Breast epithelium (tissue), 4 donors: ENCODE measurements around the gene PRKAR1B. TPM values are rescaled to one million over a fixed set of nuclear protein-coding genes. Genes with fewer than 3 reads are reported as not detected.

Source experiments
- DNase-seq, 2 donors: peaks; one replicate each; pipeline ENCODE4 v3.0.0-alpha.2; 2019; ENCODE audit warnings: low spot score in 2 of 2
- H3K27ac ChIP-seq, 2 donors: fragments of 200-600 bp; sonication (generic) in 1 of 2; one replicate each; pipeline ENCODE4 v1.5.1; 2016 to 2019; ENCODE audit warnings: mild to moderate bottlenecking in 1 of 2
- H3K27me3 ChIP-seq, 2 donors: fragments of 200-600 bp; sonication (generic) in 1 of 2; one replicate each; pipeline versions ENCODE4 v1.5.1 to v1.6.0; 2017 to 2019; ENCODE audit warnings: control low read depth in 1 of 2, mild to moderate bottlenecking in 1 of 2
- H3K36me3 ChIP-seq: fragments of 200-600 bp; one replicate; pipeline ENCODE4 v1.5.1; 2019
- H3K4me1 ChIP-seq, 2 donors: fragments of 200-600 bp; sonication (generic); one replicate each; pipeline ENCODE4 v1.5.1; 2016 to 2019; ENCODE audit warnings: control low read depth in 1 of 2
- H3K4me3 ChIP-seq, 3 donors: fragments of 200-600 bp; sonication (generic); 1 replicate in 2 of 3; 2 replicates in 1 of 3; pipeline ENCODE4 v1.5.1; 2016 to 2019; ENCODE audit warnings: mild to moderate bottlenecking in 3 of 3, moderate library complexity in 2 of 3
- H3K9me3 ChIP-seq, 2 donors: fragments of 200-600 bp; sonication (generic) in 1 of 2; one replicate each; pipeline ENCODE4 v1.5.1; 2016 to 2019; ENCODE audit warnings: control low read depth in 1 of 2
- CTCF ChIP-seq, 3 donors: fragments of 450-650 bp; IDR thresholded peaks; one replicate each; pipeline ENCODE4 v1.5.1; 2016 to 2017; ENCODE audit warnings: antibody characterized with exemption in 3 of 3, mild to moderate bottlenecking in 3 of 3, moderate library complexity in 3 of 3
- POLR2A ChIP-seq: fragments of 450-650 bp; IDR thresholded peaks from one replicate; pipeline ENCODE4 v1.6.1; 2016; ENCODE audit warnings: antibody characterized with exemption, mild to moderate bottlenecking, moderate library complexity
- POLR2AphosphoS5 ChIP-seq, 3 donors: sonication (generic); formaldehyde crosslinking; IDR thresholded peaks; one replicate each; pipeline ENCODE4 v1.6.1; 2017; ENCODE audit warnings: antibody characterized with exemption in 3 of 3
- intact Hi-C: fragments of 100-400 bp; cut with DNase I; formaldehyde crosslinking; loops from one replicate; pipeline ENCODE4 v1.15.1; 2023; ENCODE audit warnings: low total_unique reads
- total RNA-seq, 3 donors: library from RNA; depleted of rRNA; stranded (reverse); fragments of >200 nt; gene quantifications; one replicate each; pipeline ENCODE4 v1.1.0, GENCODE V29; 2016

PRKAR1B gene
- total RNA-seq, 3 donors from 2014 or later = 3.7 to 10.5 (median 7.9) TPM

GRCh38 chr7:501526-501925 is 225.6 kb downstream of the PRKAR1B start:
- no peak for DNase-seq
- no peaks in the 10 kb centered on the region for H3K4me1 ChIP-seq
- H3K27ac ChIP-seq = no peak overlapping the region
- intact Hi-C loops = no loop called here
- no peaks in the 10 kb centered on the region for H3K27me3 ChIP-seq
- H3K9me3 ChIP-seq = no peaks in the 10 kb centered on the region
- no peaks in the 10 kb centered on the region for H3K36me3 ChIP-seq
- TF ChIP-seq POLR2AphosphoS5 (IDR thresholded peaks at IDR 0.05) (no peak), CTCF (IDR thresholded peaks at IDR 0.05) (no peak), POLR2A (no peak)
- H3K4me3 ChIP-seq = no peak overlapping the region

DNA sequence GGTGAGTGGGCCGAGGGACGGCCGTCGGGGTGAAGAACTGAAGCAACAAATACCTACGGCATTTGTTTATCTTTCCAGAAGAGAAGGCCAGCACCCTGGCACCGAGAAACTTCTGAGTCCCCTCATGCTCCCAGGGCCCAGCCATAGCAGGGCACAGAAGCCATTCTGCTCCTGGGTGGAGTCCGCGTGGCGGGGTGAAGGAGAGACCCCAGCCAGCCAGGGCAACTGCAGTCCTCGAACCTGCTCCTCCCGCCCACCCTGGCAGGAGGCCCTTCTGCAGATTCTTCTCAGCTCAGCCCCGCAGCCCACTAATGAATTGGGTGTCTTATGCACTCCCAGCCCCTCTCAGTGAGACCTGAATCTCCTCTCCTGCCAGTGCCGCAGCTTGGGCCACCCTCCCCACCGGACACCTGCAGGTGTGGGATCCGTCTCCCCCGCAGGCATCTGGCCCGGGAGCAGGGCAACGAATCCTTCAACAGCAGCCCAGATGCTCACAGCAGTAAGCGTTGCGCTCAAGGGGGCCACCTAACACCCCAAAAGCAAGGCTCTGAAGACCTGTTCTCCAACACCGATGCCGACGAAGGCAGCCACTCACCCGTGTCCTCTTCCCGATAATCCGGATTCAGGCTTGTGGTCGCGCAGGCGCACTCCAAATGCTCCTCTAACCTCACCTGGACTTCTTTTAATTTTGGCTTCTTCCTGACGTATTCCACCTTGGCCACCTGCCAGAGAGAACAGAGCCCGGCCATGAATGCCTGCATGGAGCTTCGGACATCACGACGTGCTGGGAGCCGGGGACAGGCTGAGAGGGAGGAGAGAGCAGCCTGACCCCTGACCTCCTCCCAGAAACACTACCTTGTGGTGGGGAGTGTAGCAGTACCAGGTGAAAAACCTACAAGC is 226.3 kb downstream of the PRKAR1B start:
- Histone ChIP-seq H3K27ac (no peak overlapping the region), H3K27me3 (no peaks in the 10 kb centered on the region), H3K9me3 (no peaks in the 10 kb centered on the region), H3K36me3 (no peaks in the 10 kb centered on the region), H3K4me3 (no peak overlapping the region), H3K4me1 (no peaks in the 10 kb centered on the region)
- TF ChIP-seq POLR2AphosphoS5 (IDR thresholded peaks at IDR 0.05) (no peak), CTCF (IDR thresholded peaks at IDR 0.05) (no peak), POLR2A (no peak)
- intact Hi-C loops = no loop called here
- no peak for DNase-seq

- intact Hi-C loops = loop anchor here (10.0 kb wide), 1 partner anchor 1565 kb away; no protein-coding TSS in a partner anchor
- no peaks in the 10 kb centered on the region for H3K36me3 ChIP-seq
- no peak for DNase-seq
These were observed 227.1 kb downstream of the PRKAR1B start for GRCh38 chr7:499853-500485.

More at GRCh38 chr7:499853-500485, 227.1 kb downstream of the PRKAR1B start:
- H3K9me3 ChIP-seq = no peaks in the 10 kb centered on the region
- TF ChIP-seq CTCF (IDR thresholded peaks at IDR 0.05) (no peak), POLR2AphosphoS5 (IDR thresholded peaks at IDR 0.05) (no peak), POLR2A (no peak)
- no peak overlapping the region for H3K4me3 ChIP-seq
- H3K27me3 ChIP-seq = no peaks in the 10 kb centered on the region
- H3K4me1 ChIP-seq = no peaks in the 10 kb centered on the region
- H3K27ac ChIP-seq = no peak overlapping the region

Other genes starting within 250 kb of the PRKAR1B start
- gene PDGFA, start 207.4 kb downstream of the PRKAR1B start, total RNA-seq = 10 to 100 TPM; 19.8 to 33.4 (median 31.2) TPM
- 10 to 100 TPM; 14.1 to 29.8 (median 23.6) TPM for gene DNAAF5, start 582 bp downstream of the PRKAR1B start, total RNA-seq
- 100 to 1,000 TPM; 153 to 189 (median 160) TPM for gene SUN1, start 105.2 kb upstream of the PRKAR1B start, total RNA-seq
- gene GET4, start 149.3 kb upstream of the PRKAR1B start, total RNA-seq = 10 to 100 TPM; 23.7 to 33.4 (median 29.5) TPM
- 10 to 100 TPM in 2 of 3 donors, 1 to 10 TPM in 1; 7.5 to 15.5 (median 14.0) TPM for gene ADAP1, start 227.4 kb upstream of the PRKAR1B start, total RNA-seq
- 10 to 100 TPM in 1 of 3 donors, 1 to 10 TPM in 2; 8.5 to 17.3 (median 8.8) TPM for gene COX19, start 248.3 kb upstream of the PRKAR1B start, total RNA-seq